Erythroblast (primary cell): ENCODE data around the gene PLCB4.

ENCODE experiments used
- GATA1 ChIP-seq: IDR thresholded peaks from 2 replicates; pipeline ENCODE4 v1.6.1; 2011; ENCODE audit warnings: low read depth, mild to moderate bottlenecking, control low read depth, low read length, moderate library complexity
- POLR2A ChIP-seq: IDR thresholded peaks from 2 replicates; pipeline ENCODE4 v1.6.1; 2011; ENCODE audit warnings: mild to moderate bottlenecking, low read length

DNA sequence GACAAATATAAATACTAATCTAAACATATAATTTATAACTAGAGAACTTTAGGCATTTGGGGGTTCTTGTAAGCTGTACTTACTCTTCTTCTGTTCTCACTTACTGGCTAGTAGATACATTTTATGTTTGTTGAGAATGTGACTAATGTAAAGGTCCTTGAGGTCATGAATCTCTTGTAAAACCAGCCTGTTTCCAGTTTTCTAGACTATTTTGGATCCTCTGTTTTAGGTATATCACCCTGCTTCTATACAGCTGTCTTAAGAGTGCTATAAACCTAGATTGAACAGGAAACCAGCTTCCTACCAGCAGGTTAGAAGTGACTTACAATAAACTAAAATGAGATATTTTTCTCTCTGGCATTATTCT, 134.2 kb downstream of the PLCB4 start:
- TF ChIP-seq POLR2A (no peak), GATA1 (no peak)
